SIG-M5 treated with dmso at 0.1 percent for 504 hours (cell line): ENCODE data around the gene KDM4B.
A peak's percentile ranks its signal among the peaks of the same experiment; 100 is the strongest.
"Not testable (repeated sequence)": the region's sequence is repeated elsewhere in the genome, so short reads cannot be mapped to it uniquely, and the experiment has no call there.

Source experiments
- DNase-seq: peaks from one replicate; lab custom pipeline; 2025; ENCODE audit not compliant: unreplicated experiment; lab: John Stamatoyannopoulos, UW

The KDM4B gene

GRCh38 chr19:5160158-5160795 is 191.4 kb downstream of the KDM4B start:
- DNase-seq, result not testable (repeated sequence)

- DNase-seq, result not testable (repeated sequence)
These were observed 196.2 kb downstream of the KDM4B start for GRCh38 chr19:5164845-5165696.

GRCh38 chr19:5165697-5166019 is 196.7 kb downstream of the KDM4B start:
- DNase-seq, result no peak

GRCh38 chr19:5166262-5166661 is 197.3 kb downstream of the KDM4B start:
- no peak for DNase-seq

GRCh38 chr19:5170329-5170745 is 201.4 kb downstream of the KDM4B start:
- DNase-seq, result no peak

- DNase-seq, result no peak
These were observed 202.8 kb downstream of the KDM4B start for GRCh38 chr19:5171711-5172110.

- peak; percentile 13 for DNase-seq
These were observed 204.1 kb downstream of the KDM4B start for GRCh38 chr19:5172859-5173630.

GRCh38 chr19:5173993-5174392 is 205.1 kb downstream of the KDM4B start:
- DNase-seq, result no peak

GRCh38 chr19:5177745-5178450 is 209.0 kb downstream of the KDM4B start:
- DNase-seq, result no peak

GRCh38 chr19:5178841-5179240 is 209.9 kb downstream of the KDM4B start:
- no peak for DNase-seq

GRCh38 chr19:5179256-5179655 is 210.3 kb downstream of the KDM4B start:
- no peak for DNase-seq

- DNase-seq, result no peak
These were observed 212.4 kb downstream of the KDM4B start for GRCh38 chr19:5181329-5181728.

GRCh38 chr19:5182751-5183150 is 213.8 kb downstream of the KDM4B start:
- DNase-seq, result no peak

GRCh38 chr19:5183616-5184015 is 214.7 kb downstream of the KDM4B start:
- DNase-seq, result no peak

- DNase-seq, result no peak
These were observed 216.0 kb downstream of the KDM4B start for GRCh38 chr19:5184930-5185329.

GRCh38 chr19:5186293-5187050 is 217.6 kb downstream of the KDM4B start:
- no peak for DNase-seq

GRCh38 chr19:5188548-5189317 is 219.8 kb downstream of the KDM4B start:
- no peak for DNase-seq

- DNase-seq, result no peak
These were observed 220.3 kb downstream of the KDM4B start for GRCh38 chr19:5189318-5189607.

GRCh38 chr19:5191091-5191490 is 222.2 kb downstream of the KDM4B start:
- DNase-seq, result no peak

- DNase-seq, result no peak
These were observed 223.7 kb downstream of the KDM4B start for GRCh38 chr19:5192568-5192967.
